BLaER1 (cell line): ENCODE results near the gene HEXIM2.
"Not testable (repeated sequence)": the region's sequence is repeated elsewhere in the genome, so short reads cannot be mapped to it uniquely, and the experiment has no call there.

Experiments
- H3K27ac ChIP-seq: shearing (Covaris generic); formaldehyde crosslinking; 2 replicates; pipeline ENCODE4 v1.8.1; 2022
- H3K27me3 ChIP-seq: shearing (Covaris generic); formaldehyde crosslinking; 2 replicates; pipeline ENCODE4 v1.8.1; 2022
- H3K36me3 ChIP-seq: shearing (Covaris generic); formaldehyde crosslinking; 2 replicates; pipeline ENCODE4 v1.8.1; 2022
- H3K4me1 ChIP-seq: shearing (Covaris generic); formaldehyde crosslinking; 2 replicates; pipeline ENCODE4 v1.8.1; 2022
- H3K4me2 ChIP-seq: shearing (Covaris generic); formaldehyde crosslinking; 2 replicates; pipeline ENCODE4 v1.8.1; 2022
- H3K4me3 ChIP-seq: shearing (Covaris generic); formaldehyde crosslinking; 2 replicates; pipeline ENCODE4 v1.8.1; 2022
- H3K9ac ChIP-seq: shearing (Covaris generic); formaldehyde crosslinking; 2 replicates; pipeline ENCODE4 v1.8.1; 2022
- H3K9me3 ChIP-seq: shearing (Covaris generic); formaldehyde crosslinking; 2 replicates; pipeline ENCODE4 v1.8.1; 2022
- H4K20me1 ChIP-seq: shearing (Covaris generic); formaldehyde crosslinking; 2 replicates; pipeline ENCODE4 v1.8.1; 2022
- Cebpa-rat ChIP-seq: shearing (Covaris generic); IDR thresholded peaks from 2 replicates; pipeline ENCODE4 v1.8.1; 2022

HEXIM2 gene

DNA sequence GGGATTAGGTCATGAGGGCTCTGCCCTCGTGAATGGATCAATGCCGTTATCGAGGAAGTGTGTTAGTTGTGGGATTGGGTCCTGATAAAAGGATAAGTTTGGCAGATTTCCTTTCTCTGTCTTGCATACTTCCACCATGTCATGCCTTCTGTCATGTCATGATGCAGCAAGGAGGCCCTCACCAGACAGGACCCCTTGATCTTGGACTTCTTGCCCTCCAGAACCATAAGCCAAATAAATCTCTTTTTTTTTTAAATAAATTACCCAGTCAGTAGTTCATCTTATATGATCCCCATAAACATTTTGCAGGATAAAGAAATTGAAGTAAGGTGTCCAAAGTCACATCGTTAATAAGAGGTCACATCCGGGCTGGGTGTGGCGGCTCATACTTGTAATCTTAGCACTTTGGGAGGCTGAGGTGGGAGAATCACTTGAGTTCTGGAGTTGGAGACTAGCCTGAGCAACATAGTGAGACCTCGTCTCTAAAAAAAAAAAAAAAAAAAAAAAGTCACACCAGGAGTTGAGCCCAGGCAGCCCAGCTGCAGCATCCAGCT is 25.2 kb downstream of the HEXIM2 start:
- peaks cover 29% of the 10 kb centered on the region for H3K4me1 ChIP-seq
- H3K27ac ChIP-seq, result no peak overlapping the region
- no peaks in the 10 kb centered on the region for H3K27me3 ChIP-seq
- H3K36me3 ChIP-seq, result no peaks in the 10 kb centered on the region
- no peaks in the 10 kb centered on the region for H3K9me3 ChIP-seq
- H3K4me2 ChIP-seq, result no peak overlapping the region
- no peak overlapping the region for H3K9ac ChIP-seq
- no peaks in the 10 kb centered on the region for H4K20me1 ChIP-seq
- H3K4me3 ChIP-seq, result no peak overlapping the region
- TF ChIP-seq Cebpa-rat, result no peak

GRCh38 chr17:45189009-45189408 is 27.3 kb downstream of the HEXIM2 start:
- TF ChIP-seq Cebpa-rat, result no peak
- Histone ChIP-seq H3K4me3 (no peak overlapping the region), H3K36me3 (no peaks in the 10 kb centered on the region), H3K4me1 (peaks cover 18% of the 10 kb centered on the region), H3K9me3 (no peaks in the 10 kb centered on the region), H4K20me1 (no peaks in the 10 kb centered on the region), H3K9ac (no peak overlapping the region), H3K27ac (no peak overlapping the region), H3K4me2 (no peak overlapping the region), H3K27me3 (no peaks in the 10 kb centered on the region)

DNA sequence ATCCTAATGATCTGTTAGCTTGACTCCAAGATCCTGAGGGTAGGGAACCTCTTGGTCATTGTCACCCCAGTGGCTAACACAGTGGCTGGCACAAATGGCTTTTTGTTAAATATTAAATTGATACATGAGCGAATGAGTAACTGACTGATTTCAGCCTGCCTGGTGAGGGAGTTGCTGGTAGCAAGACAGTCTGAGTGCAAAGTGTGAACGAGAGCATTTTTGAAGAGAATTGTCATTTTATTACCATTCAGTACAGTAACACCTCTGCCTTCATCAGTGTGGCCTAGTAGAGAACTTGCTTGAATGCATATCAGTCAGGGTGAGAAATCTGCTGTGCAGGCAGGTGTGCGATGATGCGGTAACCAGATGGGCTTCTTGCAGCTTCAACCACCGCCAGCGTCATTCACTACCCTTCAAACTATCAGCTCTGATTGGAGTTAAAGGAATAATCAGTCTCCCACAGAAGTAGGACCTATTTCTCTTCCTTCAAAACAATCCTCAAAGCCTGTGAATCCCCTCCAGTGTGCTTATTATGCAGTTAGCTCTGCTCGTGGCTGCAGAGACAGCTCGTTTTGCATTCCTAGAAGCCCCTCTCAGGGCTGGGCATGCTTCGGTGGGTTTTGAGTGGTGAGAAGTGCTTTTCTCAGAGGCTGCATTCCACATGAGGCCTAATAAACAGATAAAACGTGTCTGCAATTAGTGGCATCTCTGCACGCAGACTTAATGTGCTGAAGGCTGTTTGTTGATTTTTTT is 29.0 kb downstream of the HEXIM2 start:
- TF ChIP-seq Cebpa-rat, result no peak
- H3K9me3 ChIP-seq, result no peaks in the 10 kb centered on the region
- no peak overlapping the region for H3K27ac ChIP-seq
- no peaks in the 10 kb centered on the region for H3K27me3 ChIP-seq
- H3K36me3 ChIP-seq, result no peaks in the 10 kb centered on the region
- peaks cover 18% of the 10 kb centered on the region for H3K4me1 ChIP-seq
- H3K4me2 ChIP-seq, result peak overlapping the region; percentile 49
- no peaks in the 10 kb centered on the region for H4K20me1 ChIP-seq
- H3K9ac ChIP-seq, result no peak overlapping the region; the same call in 1 of the 2 replicates
- H3K4me3 ChIP-seq, result no peak overlapping the region

DNA sequence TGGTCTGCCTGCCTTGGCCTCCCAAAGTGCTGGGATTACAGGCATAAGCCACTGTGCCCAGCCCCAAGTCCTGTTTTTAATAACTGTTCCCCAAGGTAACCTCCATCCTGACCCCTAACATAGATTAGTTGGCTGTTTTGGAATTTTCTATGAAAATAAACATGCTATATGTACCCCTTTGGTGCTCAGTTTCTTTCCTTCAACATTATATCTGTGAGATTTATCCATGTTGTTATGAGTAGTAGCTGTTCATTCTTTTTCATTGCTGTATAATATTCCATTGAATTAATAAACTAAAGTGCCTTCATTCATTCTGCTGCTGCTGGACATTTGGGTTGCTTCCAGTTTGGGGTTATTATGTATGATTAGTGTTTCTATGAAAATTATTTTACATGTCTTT is 33.7 kb downstream of the HEXIM2 start:
- H3K27me3 ChIP-seq, result no peaks in the 10 kb centered on the region
- TF ChIP-seq Cebpa-rat, result no peak

DNA sequence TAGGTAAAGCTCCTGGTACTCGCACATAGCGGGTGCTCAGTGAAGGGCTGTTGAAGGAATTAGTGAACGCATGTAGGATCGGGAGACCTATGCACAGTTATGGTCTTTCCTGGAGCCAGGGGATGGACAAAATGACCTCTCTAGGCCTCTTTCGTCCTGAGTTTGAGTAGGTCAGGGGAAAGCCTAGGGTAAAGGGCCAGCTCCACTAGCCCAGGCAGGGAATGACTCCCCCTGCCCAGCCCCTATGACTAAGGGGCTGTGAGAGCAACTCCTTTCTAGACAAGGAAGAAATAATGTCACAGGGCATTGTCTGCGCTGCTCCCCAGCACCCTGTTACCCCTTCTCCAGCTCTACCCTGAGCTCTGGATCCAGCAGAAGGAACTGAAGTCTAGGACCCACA is 35.4 kb downstream of the HEXIM2 start:
- Histone ChIP-seq H3K4me1 (peaks cover 52% of the 10 kb centered on the region), H3K27ac (peak overlapping the region; percentile 65), H3K36me3 (no peaks in the 10 kb centered on the region), H3K4me3 (no peak overlapping the region), H3K9me3 (no peaks in the 10 kb centered on the region), H3K9ac (no peak overlapping the region), H3K27me3 (no peaks in the 10 kb centered on the region), H3K4me2 (peak overlapping the region; percentile 77), H4K20me1 (no peaks in the 10 kb centered on the region)
- TF ChIP-seq Cebpa-rat, result no peak

More for the DNA sequence above, 33.7 kb downstream of the HEXIM2 start:
- no peaks in the 10 kb centered on the region for H3K36me3 ChIP-seq
- peaks cover 47% of the 10 kb centered on the region for H3K4me1 ChIP-seq
- no peak overlapping the region for H3K4me3 ChIP-seq
- H3K4me2 ChIP-seq, result no peak overlapping the region
- no peaks in the 10 kb centered on the region for H4K20me1 ChIP-seq
- H3K9ac ChIP-seq, result no peak overlapping the region
- H3K27ac ChIP-seq, result no peak overlapping the region
- H3K9me3 ChIP-seq, result no peaks in the 10 kb centered on the region

DNA sequence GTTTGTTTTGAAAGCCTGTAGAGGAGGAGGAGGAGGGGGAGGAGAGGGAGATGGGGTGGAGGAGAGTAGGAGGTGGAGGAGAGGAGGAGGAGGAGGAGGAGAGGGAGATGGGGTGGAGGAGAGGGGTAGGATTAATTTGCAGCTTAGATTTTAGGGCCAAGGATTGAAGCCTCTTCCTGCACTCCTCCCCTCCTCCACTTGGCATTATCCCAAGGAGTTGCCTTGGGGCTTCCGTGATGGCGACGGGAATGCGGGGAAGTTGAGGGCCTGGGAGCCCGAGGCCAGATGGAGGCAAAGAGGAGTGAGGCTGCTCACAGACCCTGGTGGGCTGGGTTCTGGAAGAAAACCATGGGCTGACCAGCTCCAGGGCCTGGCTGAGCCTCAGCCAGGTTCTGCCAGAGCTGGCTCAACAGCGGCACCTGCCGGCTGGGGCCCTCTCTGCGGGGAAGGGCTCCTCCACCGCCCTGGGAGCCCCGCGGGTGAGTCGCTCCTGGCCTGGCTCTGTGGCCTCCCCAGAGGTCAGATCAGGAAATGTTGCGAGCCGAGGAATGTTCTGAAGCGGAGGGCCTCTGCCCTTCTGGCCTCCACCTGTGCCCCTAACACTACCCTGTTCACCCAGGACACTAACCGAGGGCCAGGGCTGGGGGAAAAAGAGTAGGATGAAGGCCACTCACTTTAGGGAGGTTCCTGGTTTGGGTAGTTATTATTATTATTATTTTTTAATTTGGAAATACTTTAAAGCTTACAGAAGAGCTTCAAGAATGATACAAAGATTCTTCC is 36.1 kb downstream of the HEXIM2 start:
- Histone ChIP-seq H3K4me3 (no peak overlapping the region), H3K36me3 (no peaks in the 10 kb centered on the region), H3K27ac (peak overlapping the region; percentile 65), H3K27me3 (no peaks in the 10 kb centered on the region), H3K4me1 (peaks cover 53% of the 10 kb centered on the region), H3K9ac (peak overlapping the region; percentile 47; the same call in 1 of the 2 replicates), H3K4me2 (peak overlapping the region; percentile 77), H4K20me1 (no peaks in the 10 kb centered on the region), H3K9me3 (no peaks in the 10 kb centered on the region)
- no peak for TF ChIP-seq Cebpa-rat

DNA sequence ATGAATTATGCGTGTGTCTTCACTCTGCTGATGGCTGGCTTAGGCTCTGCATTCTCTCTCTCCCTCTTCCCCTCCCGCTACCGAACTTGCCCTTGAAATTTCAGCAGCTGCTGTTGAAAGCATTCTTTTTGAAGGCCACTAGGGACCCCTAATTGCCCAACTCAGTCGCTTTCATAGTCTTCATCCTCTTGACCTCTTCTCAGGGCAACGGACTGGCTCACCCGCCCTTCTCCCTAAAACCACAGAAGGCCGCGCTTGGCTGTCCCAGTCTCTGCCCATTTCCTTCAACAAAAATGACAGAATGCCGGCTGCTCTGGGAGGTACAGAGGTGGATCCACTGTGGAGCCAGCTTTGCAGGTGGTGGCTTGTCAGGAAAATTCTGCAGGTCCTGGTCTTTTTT is 39.0 kb downstream of the HEXIM2 start:
- Histone ChIP-seq H3K36me3 (no peaks in the 10 kb centered on the region), H3K4me2 (peak overlapping the region; percentile 77), H3K4me1 (peaks cover 53% of the 10 kb centered on the region), H3K27me3 (no peaks in the 10 kb centered on the region), H3K4me3 (no peak overlapping the region), H3K9me3 (no peaks in the 10 kb centered on the region), H4K20me1 (no peaks in the 10 kb centered on the region), H3K9ac (peak overlapping the region; percentile 2; the same call in 1 of the 2 replicates), H3K27ac (peak overlapping the region; percentile 45)
- peak; percentile 84 for TF ChIP-seq Cebpa-rat

DNA sequence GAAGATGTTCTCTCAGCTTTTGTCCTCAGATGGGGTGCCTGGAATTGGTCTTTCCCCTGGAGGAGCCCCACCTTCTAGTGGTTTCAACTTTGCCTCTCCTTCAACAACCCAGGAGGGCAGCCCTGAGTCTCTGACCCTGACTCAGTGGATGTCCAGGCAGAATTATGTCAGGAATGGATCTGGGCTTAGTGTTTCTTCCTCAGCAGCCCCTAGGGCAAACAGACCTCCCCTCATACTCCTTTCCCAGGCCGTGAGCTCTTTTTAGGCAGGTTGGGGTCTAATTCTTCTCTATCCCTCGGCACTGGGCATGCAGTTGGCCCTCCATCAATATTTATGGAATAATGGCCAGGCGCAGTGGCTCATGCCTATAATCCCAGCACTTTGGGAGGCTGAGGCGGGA is 39.8 kb downstream of the HEXIM2 start:
- H3K36me3 ChIP-seq, result no peaks in the 10 kb centered on the region
- H3K9ac ChIP-seq, result no peak overlapping the region
- H3K4me2 ChIP-seq, result peak overlapping the region; percentile 77
- peaks cover 53% of the 10 kb centered on the region for H3K4me1 ChIP-seq
- no peak for TF ChIP-seq Cebpa-rat
- no peaks in the 10 kb centered on the region for H3K9me3 ChIP-seq
- H4K20me1 ChIP-seq, result no peaks in the 10 kb centered on the region
- peak overlapping the region; percentile 45; the same call in 1 of the 2 replicates for H3K27ac ChIP-seq
- H3K27me3 ChIP-seq, result no peaks in the 10 kb centered on the region
- no peak overlapping the region for H3K4me3 ChIP-seq

DNA sequence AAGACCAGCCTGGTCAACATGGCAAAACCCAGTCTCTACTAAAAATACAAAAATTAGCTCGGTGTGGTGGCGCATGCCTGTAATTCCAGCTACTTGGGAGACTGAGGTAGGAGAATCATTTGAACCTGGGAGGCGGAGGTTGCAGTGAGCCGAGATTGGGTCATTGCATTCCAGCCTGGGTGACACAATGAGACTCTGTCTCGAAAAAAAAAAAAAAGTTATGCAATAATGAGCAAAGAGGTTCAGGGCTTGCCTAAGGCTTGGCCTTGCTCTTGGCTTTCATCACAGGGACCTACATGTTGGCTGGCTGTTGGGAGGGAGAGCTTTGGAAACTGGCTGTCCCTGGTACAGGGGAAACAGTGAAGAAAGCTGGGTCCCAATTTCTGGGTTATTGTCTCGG is 40.2 kb downstream of the HEXIM2 start:
- 0 out of 2 replicates have a peak overlapping the region, but pooled peaks have one; percentile 45 for H3K27ac ChIP-seq
- H3K36me3 ChIP-seq, H3K4me3 ChIP-seq, H3K4me2 ChIP-seq, H4K20me1 ChIP-seq, H3K27me3 ChIP-seq, H3K9me3 ChIP-seq, H3K9ac ChIP-seq: not testable (repeated sequence)
- TF ChIP-seq Cebpa-rat, result 0 out of 2 replicates have a peak, but pooled peaks have one; percentile 22
- peaks cover 53% of the 10 kb centered on the region for H3K4me1 ChIP-seq
